Right cardiac atrium (tissue), 5 donors: ENCODE data around the gene CGB7. TPM values are rescaled to one million over a fixed set of nuclear protein-coding genes. Genes with fewer than 3 reads are reported as not detected.

Source experiments
- ATAC-seq, 2 donors: fragments of 200-7000 bp; cut with Tn5 transposase; one replicate each; pipeline versions ENCODE4 v1.8.0 to v1.9.1; 2020; ENCODE audit warnings: moderate library complexity in 2 of 2, mild to moderate bottlenecking in 1 of 2
- DNase-seq, 3 donors: peaks; one replicate each; pipeline ENCODE4 v3.0.0-alpha.2; 2020
- H3K27ac ChIP-seq: one replicate; pipeline ENCODE4 v1.5.1; 2013; ENCODE audit warnings: mild to moderate bottlenecking, low read length, control low read depth, moderate library complexity
- H3K27me3 ChIP-seq: one replicate; pipeline ENCODE4 v1.6.1; 2013; ENCODE audit not compliant: control insufficient read depth, insufficient read depth
- H3K4me1 ChIP-seq: one replicate; pipeline ENCODE4 v1.6.1; 2013; ENCODE audit warnings: low read length; ENCODE audit not compliant: control insufficient read depth, insufficient read depth
- H3K4me3 ChIP-seq: one replicate; pipeline ENCODE4 v1.5.1; 2013; ENCODE audit warnings: low read length, control low read depth
- H3K9me3 ChIP-seq: one replicate; pipeline ENCODE4 v1.6.1; 2013; ENCODE audit warnings: low read length; ENCODE audit not compliant: control insufficient read depth
- WGBS: extraction: QIAGEN DNeasy Blood & Tissue Kit; methylation state at CpG from one replicate; pipeline ENCODE4 v1.1.7; 2013; 5-methylcytosine and 5-hydroxymethylcytosine counted together
- intact Hi-C, 4 donors: fragments of 100-400 bp; cut with DNase I; formaldehyde crosslinking; loops; one replicate each; pipeline versions ENCODE4 v1.11.0 to v1.14.0; 2022 to 2023
- polyA plus RNA-seq: library from polyadenylated mRNA; stranded (reverse); fragments of 200-250 nt; gene quantifications from one replicate; pipeline ENCODE4 v1.2.3, GENCODE V29; 2013
- total RNA-seq, 4 donors: library from RNA; stranded (reverse); fragmentation: NEBNext Ultra II Directional; extraction: Animal tissue kit (Norgen Biotek cat#: 25700); gene quantifications; one replicate each; pipeline ENCODE4 v1.2.1, GENCODE V29; 2021
- donor health status: healthy with polysubstance abuse.
- donor health status: DM: no; HTN: yes; CAD: no.
- donor health status: DM: no; HTN: no; CAD: no.
- donor health status: DM: no; HTN: yes; CAD: no; lungs with severe emphysema.
- donor health status: DM: yes; HTN: yes; CAD: no.

Gene CGB7
- total and polyA plus RNA-seq, 5 donors, result 0.07 to 0.26 TPM; not detected in 3

GRCh38 chr19:49071860-49072547, 14.5 kb upstream of the CGB7 start:
- H3K4me3 ChIP-seq, result peak overlapping the region; percentile 33
- H3K27ac ChIP-seq, result no peak overlapping the region
- no peaks in the 10 kb centered on the region for H3K9me3 ChIP-seq
- 4% methylated on average over 93 of the region's 93 CpGs for WGBS
- intact Hi-C loops, result no loop called here
- no peaks in the 10 kb centered on the region for H3K27me3 ChIP-seq
- peaks cover 2% of the 10 kb centered on the region for H3K4me1 ChIP-seq
- DNase-seq (peak in 1 of 3 donors; percentile 71), ATAC-seq (no peak)

- no peak overlapping the region for H3K27ac ChIP-seq
- no peak for DNase-seq
- 96% methylated on average over 21 of the region's 21 CpGs for WGBS
Observed at GRCh38 chr19:49070416-49070815, 12.9 kb upstream of the CGB7 start.

GRCh38 chr19:49069026-49069425, 11.5 kb upstream of the CGB7 start:
- Histone ChIP-seq H3K27ac (no peak overlapping the region), H3K9me3 (no peaks in the 10 kb centered on the region), H3K4me1 (peaks cover 2% of the 10 kb centered on the region), H3K4me3 (no peak overlapping the region), H3K27me3 (no peaks in the 10 kb centered on the region)
- 90% methylated on average over 9 of the region's 9 CpGs for whole genome bisulfite sequencing
- ATAC-seq (no peak), DNase-seq (no peak)
- intact Hi-C loops, result no loop called here

More at GRCh38 chr19:49070416-49070815, 12.9 kb upstream of the CGB7 start:
- Histone ChIP-seq H3K27me3 (no peaks in the 10 kb centered on the region), H3K4me3 (no peak overlapping the region), H3K4me1 (peaks cover 2% of the 10 kb centered on the region), H3K9me3 (no peaks in the 10 kb centered on the region)
- no peak for ATAC-seq
- intact Hi-C loops, result no loop called here

GRCh38 chr19:49067554-49067953, 10.0 kb upstream of the CGB7 start:
- intact Hi-C loops, result no loop called here
- no peaks in the 10 kb centered on the region for H3K4me1 ChIP-seq

GRCh38 chr19:49065905-49066512, 8.5 kb upstream of the CGB7 start:
- no peak overlapping the region for H3K27ac ChIP-seq
- 31% methylated on average over 12 of the region's 13 CpGs for WGBS
- ATAC-seq (peak; percentile 28 to 59), DNase-seq (no peak)
- no peaks in the 10 kb centered on the region for H3K4me1 ChIP-seq
- H3K27me3 ChIP-seq, result no peaks in the 10 kb centered on the region
- intact Hi-C loops, result no loop called here
- H3K9me3 ChIP-seq, result no peaks in the 10 kb centered on the region
- no peak overlapping the region for H3K4me3 ChIP-seq

More at GRCh38 chr19:49067554-49067953, 10.0 kb upstream of the CGB7 start:
- ATAC-seq (no peak), DNase-seq (no peak)
- WGBS, result 56% methylated on average over 3 of the region's 3 CpGs
- Histone ChIP-seq H3K27ac (no peak overlapping the region), H3K27me3 (no peaks in the 10 kb centered on the region), H3K4me3 (no peak overlapping the region), H3K9me3 (no peaks in the 10 kb centered on the region)

- intact Hi-C loops, result no loop called here
- Histone ChIP-seq H3K27me3 (no peaks in the 10 kb centered on the region), H3K4me1 (no peaks in the 10 kb centered on the region), H3K4me3 (peak within 1 kb of the TSS; percentile 40), H3K9me3 (no peaks in the 10 kb centered on the region), H3K27ac (peak within 1 kb of the TSS; percentile 43)
- 3% methylated on average over 53 of the region's 53 CpGs for WGBS
- DNase-seq (peak; percentile 28 to 75 (median 64)), ATAC-seq (peak; percentile 47 to 56)
Observed at GRCh38 chr19:49064768-49065611, 7.4 kb upstream of the CGB7 start, which contains the start of gene NTF4. TSS of gene NTF4 (minus strand) at chr19:49064818. CDS start at chr19:49061997, 2,821 bp downstream.

GRCh38 chr19:49064029-49064629, 6.6 kb upstream of the CGB7 start:
- Histone ChIP-seq H3K27ac (no peak overlapping the region), H3K9me3 (no peaks in the 10 kb centered on the region), H3K27me3 (no peaks in the 10 kb centered on the region), H3K4me3 (no peak overlapping the region), H3K4me1 (no peaks in the 10 kb centered on the region)
- intact Hi-C loops, result no loop called here
- 55% methylated on average over 10 of the region's 10 CpGs for WGBS
- no peak for DNase-seq
- ATAC-seq, result peak in 1 of 2 donors; percentile 6

GRCh38 chr19:49061445-49061844, 3.9 kb upstream of the CGB7 start:
- intact Hi-C loops, result no loop called here

GRCh38 chr19:49061000-49061399, 3.5 kb upstream of the CGB7 start:
- Histone ChIP-seq H3K4me1 (no peaks in the 10 kb centered on the region), H3K27me3 (no peaks in the 10 kb centered on the region), H3K9me3 (no peaks in the 10 kb centered on the region), H3K4me3 (no peak overlapping the region), H3K27ac (no peak overlapping the region)
- intact Hi-C loops, result no loop called here
- DNase-seq, result no peak
- 96% methylated on average over 2 of the region's 2 CpGs for WGBS
- no peak for ATAC-seq

More at GRCh38 chr19:49061445-49061844, 3.9 kb upstream of the CGB7 start:
- Histone ChIP-seq H3K4me3 (no peak overlapping the region), H3K27ac (no peak overlapping the region), H3K9me3 (no peaks in the 10 kb centered on the region), H3K4me1 (no peaks in the 10 kb centered on the region), H3K27me3 (no peaks in the 10 kb centered on the region)
- no peak for ATAC-seq
- no peak for DNase-seq
- WGBS, result 72% methylated on average over 25 of the region's 25 CpGs

- H3K4me3 ChIP-seq, result no peak overlapping the region
- DNase-seq (no peak), ATAC-seq (no peak)
- H3K9me3 ChIP-seq, result no peaks in the 10 kb centered on the region
- no peak overlapping the region for H3K27ac ChIP-seq
- WGBS, result 56% methylated on average over 9 of the region's 9 CpGs
- H3K4me1 ChIP-seq, result no peaks in the 10 kb centered on the region
- H3K27me3 ChIP-seq, result no peaks in the 10 kb centered on the region
- intact Hi-C loops, result no loop called here
Observed at GRCh38 chr19:49059053-49059452, 1.5 kb upstream of the CGB7 start.
